LNCAP (cell line): ENCODE results near the gene CST3.

Source experiments
- TF ChIP-seq, protein P1 (sequence below): fragments of 450-650 bp; IDR thresholded peaks from 2 replicates; pipeline ENCODE4 v1.5.1; 2017; ENCODE audit warnings: mild to moderate bottlenecking

Gene CST3

DNA sequence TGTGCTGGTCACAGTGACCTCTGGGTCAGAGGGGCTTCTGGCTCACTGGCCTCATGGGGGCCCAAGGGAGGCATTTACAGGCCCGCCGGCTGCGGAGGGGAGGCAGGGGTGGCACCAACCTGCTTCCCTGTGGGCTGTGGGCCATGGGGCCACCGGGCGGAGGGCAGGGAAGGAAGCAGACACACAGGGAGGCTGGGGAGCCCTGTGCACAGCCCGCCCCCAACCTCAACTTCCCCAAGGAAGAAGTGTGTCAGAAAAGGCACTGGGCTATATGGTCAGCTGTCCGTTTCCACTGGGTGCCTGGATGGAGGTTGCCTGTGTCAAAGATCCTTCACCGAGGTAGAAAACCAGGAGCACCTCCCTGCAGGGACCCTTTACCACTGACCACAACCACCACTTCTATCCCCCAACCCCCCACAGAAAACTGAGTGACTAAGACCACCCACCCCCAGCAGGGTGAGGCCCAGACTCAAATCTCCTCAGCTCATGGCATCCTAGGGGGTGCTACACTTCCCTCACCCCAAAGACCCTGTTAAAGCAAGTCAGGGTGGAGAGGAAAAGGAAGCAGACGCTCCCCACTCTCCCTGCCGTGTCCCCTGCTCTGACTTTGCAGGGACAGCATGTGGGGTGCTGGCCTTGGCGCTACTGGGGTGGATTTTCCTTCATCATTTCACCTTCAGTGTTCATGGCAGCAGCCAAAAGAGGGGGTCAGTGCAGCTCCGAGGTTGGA is 5.6 kb downstream of the CST3 start:
- TF ChIP-seq, protein P1, sequence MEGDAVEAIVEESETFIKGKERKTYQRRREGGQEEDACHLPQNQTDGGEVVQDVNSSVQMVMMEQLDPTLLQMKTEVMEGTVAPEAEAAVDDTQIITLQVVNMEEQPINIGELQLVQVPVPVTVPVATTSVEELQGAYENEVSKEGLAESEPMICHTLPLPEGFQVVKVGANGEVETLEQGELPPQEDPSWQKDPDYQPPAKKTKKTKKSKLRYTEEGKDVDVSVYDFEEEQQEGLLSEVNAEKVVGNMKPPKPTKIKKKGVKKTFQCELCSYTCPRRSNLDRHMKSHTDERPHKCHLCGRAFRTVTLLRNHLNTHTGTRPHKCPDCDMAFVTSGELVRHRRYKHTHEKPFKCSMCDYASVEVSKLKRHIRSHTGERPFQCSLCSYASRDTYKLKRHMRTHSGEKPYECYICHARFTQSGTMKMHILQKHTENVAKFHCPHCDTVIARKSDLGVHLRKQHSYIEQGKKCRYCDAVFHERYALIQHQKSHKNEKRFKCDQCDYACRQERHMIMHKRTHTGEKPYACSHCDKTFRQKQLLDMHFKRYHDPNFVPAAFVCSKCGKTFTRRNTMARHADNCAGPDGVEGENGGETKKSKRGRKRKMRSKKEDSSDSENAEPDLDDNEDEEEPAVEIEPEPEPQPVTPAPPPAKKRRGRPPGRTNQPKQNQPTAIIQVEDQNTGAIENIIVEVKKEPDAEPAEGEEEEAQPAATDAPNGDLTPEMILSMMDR: no peak

DNA sequence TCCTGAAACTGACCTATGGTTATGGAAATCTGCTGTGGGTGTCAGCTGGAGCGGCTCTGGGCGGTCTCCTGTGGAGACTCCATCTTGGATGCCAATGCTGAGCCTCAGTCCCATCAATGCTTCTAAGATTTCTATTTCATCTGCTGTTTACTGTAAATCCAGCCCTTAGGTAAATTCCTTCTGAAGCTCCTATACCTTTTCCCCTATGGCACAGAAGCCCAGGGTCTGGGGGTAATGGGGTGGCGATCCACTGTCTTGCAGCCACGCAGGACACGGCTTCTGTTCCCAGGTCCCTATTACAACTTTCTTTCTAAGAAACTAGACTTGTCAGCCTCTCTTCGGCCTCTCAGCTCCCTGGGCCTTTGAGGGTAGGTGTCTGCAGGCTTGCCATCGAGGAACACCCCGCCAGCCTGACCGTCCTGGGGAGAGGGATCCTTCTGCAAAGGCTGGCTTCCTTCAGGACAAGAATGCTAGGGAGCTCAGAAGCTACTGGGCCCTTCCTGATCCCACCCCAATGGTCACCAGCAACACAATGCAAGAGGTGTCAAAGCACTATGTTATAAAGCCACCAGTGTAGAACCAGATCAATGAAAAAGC is 6.4 kb downstream of the CST3 start:
- TF ChIP-seq, protein P1: no peak

DNA sequence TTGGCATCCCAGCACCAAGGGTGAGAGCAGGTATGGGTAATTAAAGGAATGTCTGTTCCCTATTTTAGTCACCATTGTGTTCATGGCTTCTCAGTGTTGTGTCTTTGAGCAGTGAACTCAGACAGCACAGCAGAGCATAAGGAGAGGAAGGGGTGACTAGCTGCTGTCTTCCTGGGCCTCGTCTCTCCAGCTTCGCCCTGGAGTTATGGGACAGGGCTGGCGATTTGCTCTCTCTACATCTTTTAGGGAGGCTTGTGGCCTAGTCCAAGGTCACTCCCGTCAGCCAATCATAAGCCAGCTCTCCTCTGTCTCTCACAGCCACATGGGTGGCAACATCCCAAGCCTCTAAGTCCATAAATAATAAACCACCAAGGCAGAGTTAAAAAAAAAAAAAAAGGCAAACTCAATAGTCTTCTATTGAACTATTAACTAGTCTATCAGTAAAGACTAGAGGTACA is 7.3 kb downstream of the CST3 start:
- TF ChIP-seq, protein P1: no peak

DNA sequence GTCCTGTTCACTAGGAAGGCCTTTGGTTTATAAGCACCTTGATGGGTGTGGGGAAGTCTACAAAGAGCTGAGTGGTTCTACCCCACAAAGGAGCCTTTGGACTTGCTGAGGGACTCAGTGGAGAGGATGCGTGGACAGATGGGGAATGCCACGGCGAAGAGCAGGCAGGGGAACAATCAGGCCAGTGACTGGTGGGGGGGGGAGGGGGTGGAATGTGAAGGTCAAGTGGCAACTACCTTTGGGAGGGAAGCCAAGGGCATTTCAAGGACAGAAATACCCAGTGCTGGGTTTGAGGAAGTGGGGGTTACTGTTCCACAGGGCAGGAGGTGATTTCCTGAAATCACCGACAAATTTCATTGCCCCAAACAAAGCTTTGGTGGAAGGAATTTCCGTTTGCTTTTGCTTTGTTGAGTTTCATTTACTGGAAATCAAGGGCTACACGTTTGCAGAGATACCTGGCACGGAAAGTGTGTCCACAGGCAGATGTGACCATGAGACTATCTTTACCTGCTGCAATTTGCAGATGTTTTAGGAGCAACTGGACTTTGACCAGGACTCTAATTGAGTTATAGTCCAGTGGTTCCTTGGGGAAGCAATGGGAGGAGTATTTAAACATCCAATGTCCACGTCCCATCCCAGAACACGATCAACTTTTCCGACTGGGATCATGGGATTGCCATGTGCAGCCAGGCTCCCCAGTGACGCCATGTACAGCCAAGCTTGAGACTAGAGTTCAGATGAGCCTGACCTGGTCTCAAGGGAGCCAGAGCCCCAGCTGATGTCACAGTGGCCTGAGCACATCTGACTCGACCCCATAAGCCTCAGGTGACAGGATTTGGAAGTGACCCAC is 8.0 kb downstream of the CST3 start:
- TF ChIP-seq, protein P1: no peak

DNA sequence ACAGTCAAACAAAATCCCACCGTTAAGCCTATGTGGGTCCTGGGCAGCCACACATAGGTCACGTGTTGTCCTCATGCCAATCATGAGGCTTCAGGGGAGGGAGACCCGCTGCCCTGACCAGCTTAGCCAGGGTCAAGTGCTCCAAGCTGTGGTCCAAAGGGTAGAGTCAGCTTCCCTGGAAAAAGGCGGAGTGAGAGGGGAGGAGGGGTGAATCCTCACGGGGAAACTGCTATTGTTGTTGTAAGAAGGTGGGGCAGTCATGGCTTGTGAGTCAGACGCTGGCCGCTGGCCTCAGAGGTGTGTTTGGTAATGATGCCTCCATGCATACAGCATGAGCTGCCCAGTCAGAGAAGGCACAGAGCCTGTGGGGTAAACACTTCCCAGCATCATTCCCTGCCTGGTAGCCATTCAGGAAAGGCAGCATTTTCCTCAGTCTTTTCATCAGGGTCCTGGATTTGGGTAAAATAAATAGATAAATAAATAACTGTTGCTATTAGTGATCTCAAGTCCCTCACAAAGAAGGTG is 8.7 kb downstream of the CST3 start:
- TF ChIP-seq, protein P1: no peak

DNA sequence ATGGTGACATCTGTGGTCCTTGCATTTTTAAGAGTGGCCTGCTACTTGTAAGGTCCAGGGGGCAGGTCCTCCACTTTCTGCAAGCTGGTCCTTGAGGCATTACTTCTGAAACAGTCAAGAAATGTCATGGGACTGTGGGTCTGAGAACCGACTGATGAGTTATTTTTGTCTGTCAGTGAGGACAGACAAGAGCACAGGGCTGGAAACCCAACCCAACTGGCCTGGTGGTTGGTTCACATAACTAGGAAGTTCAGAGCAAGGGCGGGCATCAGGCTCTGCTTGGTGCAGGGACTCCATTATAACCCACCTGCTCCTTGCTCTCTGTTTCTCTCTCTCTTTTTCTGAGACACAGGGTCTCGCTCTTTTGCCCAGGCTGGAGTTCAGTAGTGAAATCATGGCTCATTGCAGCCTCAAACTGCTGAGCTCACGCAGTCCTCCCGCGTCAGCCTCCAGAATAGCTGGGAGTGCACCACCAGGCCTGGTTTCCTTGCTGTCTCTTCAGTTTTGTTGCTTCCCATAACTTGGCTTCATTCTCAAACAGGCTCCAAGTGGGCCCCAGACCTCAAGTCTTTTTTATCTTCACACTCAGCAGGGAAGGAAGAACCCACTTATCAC is 9.2 kb downstream of the CST3 start:
- TF ChIP-seq, protein P1: no peak

DNA sequence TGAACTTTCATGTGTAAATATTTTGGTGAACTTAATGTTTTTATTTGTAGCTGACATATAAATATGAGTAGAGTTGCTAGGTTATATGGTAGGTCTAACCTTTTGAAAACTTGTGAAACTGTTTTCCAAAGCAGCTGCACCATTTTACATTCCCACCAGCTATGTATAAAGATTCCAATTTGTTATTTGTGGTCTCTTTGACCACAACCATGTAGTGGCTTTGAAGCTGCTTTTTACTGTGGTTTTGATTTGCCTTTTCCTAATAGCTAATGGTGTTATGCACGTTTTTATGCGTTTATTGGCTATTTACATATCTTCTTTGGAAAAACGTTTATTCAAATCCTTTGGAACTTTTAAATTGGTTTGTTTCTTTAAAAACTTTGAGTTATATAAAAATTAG is 10.3 kb downstream of the CST3 start:
- TF ChIP-seq, protein P1: no peak
